Nucleus accumbens (tissue), 56 donors: Measurements from ENCODE around the gene MAPK8IP3.

Experiments used
- DNase-seq, 56 donors: peaks; one replicate each; lab custom pipeline; 2025; lab: John Stamatoyannopoulos, UW

The MAPK8IP3 gene

GRCh38 chr16:1705688-1706385 is at the start of gene MAPK8IP3:
MAPK8IP3 (plus strand) TSS chr16:1706195; CDS start chr16:1706340, 145 bp downstream.
- peak; percentile 29 to 95 (median 88) for DNase-seq

GRCh38 chr16:1656808-1657617 is 49.0 kb upstream of the MAPK8IP3 start:
- DNase-seq, result no peak

GRCh38 chr16:1657841-1658240 is 48.2 kb upstream of the MAPK8IP3 start:
- DNase-seq, result no peak

GRCh38 chr16:1659031-1659430 is 47.0 kb upstream of the MAPK8IP3 start:
- peak in 1 of 56 donors; percentile 16 for DNase-seq

- no peak for DNase-seq
These were observed 44.2 kb upstream of the MAPK8IP3 start for GRCh38 chr16:1661826-1662225.

GRCh38 chr16:1662543-1662942 is 43.5 kb upstream of the MAPK8IP3 start:
- no peak for DNase-seq

GRCh38 chr16:1665829-1666228 is 40.2 kb upstream of the MAPK8IP3 start:
- no peak for DNase-seq

- no peak for DNase-seq
These were observed 39.7 kb upstream of the MAPK8IP3 start for GRCh38 chr16:1666316-1666715.

- DNase-seq, result no peak
These were observed 38.7 kb upstream of the MAPK8IP3 start for GRCh38 chr16:1667271-1667670.

GRCh38 chr16:1667916-1668315 is 38.1 kb upstream of the MAPK8IP3 start:
- DNase-seq, result no peak

- no peak for DNase-seq
These were observed 37.2 kb upstream of the MAPK8IP3 start for GRCh38 chr16:1668612-1669319.

GRCh38 chr16:1669698-1670097 is 36.3 kb upstream of the MAPK8IP3 start:
- DNase-seq, result no peak

GRCh38 chr16:1670371-1670770 is 35.6 kb upstream of the MAPK8IP3 start:
- no peak for DNase-seq

- DNase-seq, result no peak
These were observed 35.1 kb upstream of the MAPK8IP3 start for GRCh38 chr16:1670866-1671265.

- DNase-seq, result no peak
These were observed 32.4 kb upstream of the MAPK8IP3 start for GRCh38 chr16:1673424-1674151.

GRCh38 chr16:1674306-1674705 is 31.7 kb upstream of the MAPK8IP3 start:
- DNase-seq, result no peak

GRCh38 chr16:1674751-1675664 is 31.0 kb upstream of the MAPK8IP3 start:
- no peak for DNase-seq

GRCh38 chr16:1676661-1677060 is 29.3 kb upstream of the MAPK8IP3 start:
- DNase-seq, result no peak

GRCh38 chr16:1677339-1677738 is 28.7 kb upstream of the MAPK8IP3 start:
- no peak for DNase-seq
